Upper lobe of right lung (tissue), 1 donor: ENCODE data around the gene PIAS2. TPM values are rescaled to one million over a fixed set of nuclear protein-coding genes. Genes with fewer than 3 reads are reported as not detected.
"Not testable (repeated sequence)": the region's sequence is repeated elsewhere in the genome, so short reads cannot be mapped to it uniquely, and the experiment has no call there.

Experiments used
- ATAC-seq: fragments of 200-7000 bp; cut with Tn5 transposase; one replicate; pipeline ENCODE4 v1.9.1; 2020; ENCODE audit warnings: mild to moderate bottlenecking, moderate library complexity
- DNase-seq: peaks from one replicate; pipeline ENCODE4 v3.0.0-alpha.2; 2020
- H3K27ac ChIP-seq: fragments of 200-600 bp; one replicate; pipeline ENCODE4 v1.8.0; 2022
- H3K27me3 ChIP-seq: fragments of 200-600 bp; one replicate; pipeline ENCODE4 v1.8.0; 2022; ENCODE audit warnings: mild to moderate bottlenecking
- H3K36me3 ChIP-seq: fragments of 200-600 bp; one replicate; pipeline ENCODE4 v1.8.0; 2022
- H3K4me1 ChIP-seq: fragments of 200-600 bp; one replicate; pipeline ENCODE4 v1.8.0; 2022
- H3K4me3 ChIP-seq: fragments of 200-600 bp; one replicate; pipeline ENCODE4 v1.8.0; 2022; ENCODE audit warnings: mild to moderate bottlenecking
- H3K9me3 ChIP-seq: fragments of 200-600 bp; one replicate; pipeline ENCODE4 v1.8.0; 2022
- intact Hi-C: fragments of 100-400 bp; cut with DNase I; formaldehyde crosslinking; loops from one replicate; pipeline ENCODE4 v1.11.0; 2022
- total RNA-seq: library from RNA; stranded (reverse); fragmentation: NEBNext Ultra II Directional; extraction: Animal tissue kit (Norgen Biotek cat#: 25700); gene quantifications from one replicate; pipeline ENCODE4 v1.2.1, GENCODE V29; 2021
- TF ChIP-seq, protein P1 (sequence below): fragments of 200-600 bp; IDR thresholded peaks from one replicate; pipeline ENCODE4 v1.8.0; 2022; ENCODE audit warnings: antibody characterized with exemption
- donor health status: DM: no; HTN: yes; CAD: no; lungs with severe emphysema.

PIAS2 gene
- total RNA-seq, 1 donor from 2014 or later = 38.6 TPM

DNA sequence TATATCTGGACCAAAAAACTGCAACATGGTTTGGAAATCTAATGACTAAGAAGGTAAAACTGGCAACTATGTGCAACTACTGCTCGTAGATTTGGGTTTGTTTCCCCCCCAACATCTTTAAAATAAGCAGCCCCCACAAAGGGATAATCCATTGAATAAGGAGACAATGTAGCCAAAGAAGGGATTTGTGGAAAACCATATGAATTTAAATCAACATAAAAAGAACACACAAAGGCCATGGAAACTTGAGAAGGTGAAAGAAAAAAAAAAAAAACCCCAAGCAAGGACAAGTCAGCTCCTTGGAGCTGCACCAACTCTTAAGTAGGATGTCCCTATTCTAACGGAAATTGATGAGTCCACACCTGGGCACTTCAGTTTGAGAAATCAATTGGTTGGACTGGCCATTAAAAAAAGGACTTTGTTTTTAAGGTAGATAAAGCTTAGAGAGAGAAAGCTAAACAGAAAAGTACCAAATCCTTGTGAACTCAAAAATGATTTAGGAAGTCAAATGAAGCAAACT lies 106.8 kb downstream of the PIAS2 start:
- intact Hi-C loops = no loop called here
- no peak for DNase-seq
- TF ChIP-seq, protein P1, sequence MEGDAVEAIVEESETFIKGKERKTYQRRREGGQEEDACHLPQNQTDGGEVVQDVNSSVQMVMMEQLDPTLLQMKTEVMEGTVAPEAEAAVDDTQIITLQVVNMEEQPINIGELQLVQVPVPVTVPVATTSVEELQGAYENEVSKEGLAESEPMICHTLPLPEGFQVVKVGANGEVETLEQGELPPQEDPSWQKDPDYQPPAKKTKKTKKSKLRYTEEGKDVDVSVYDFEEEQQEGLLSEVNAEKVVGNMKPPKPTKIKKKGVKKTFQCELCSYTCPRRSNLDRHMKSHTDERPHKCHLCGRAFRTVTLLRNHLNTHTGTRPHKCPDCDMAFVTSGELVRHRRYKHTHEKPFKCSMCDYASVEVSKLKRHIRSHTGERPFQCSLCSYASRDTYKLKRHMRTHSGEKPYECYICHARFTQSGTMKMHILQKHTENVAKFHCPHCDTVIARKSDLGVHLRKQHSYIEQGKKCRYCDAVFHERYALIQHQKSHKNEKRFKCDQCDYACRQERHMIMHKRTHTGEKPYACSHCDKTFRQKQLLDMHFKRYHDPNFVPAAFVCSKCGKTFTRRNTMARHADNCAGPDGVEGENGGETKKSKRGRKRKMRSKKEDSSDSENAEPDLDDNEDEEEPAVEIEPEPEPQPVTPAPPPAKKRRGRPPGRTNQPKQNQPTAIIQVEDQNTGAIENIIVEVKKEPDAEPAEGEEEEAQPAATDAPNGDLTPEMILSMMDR = no peak
- H3K27me3 ChIP-seq = no peaks in the 10 kb centered on the region
- no peak overlapping the region for H3K27ac ChIP-seq
- H3K36me3 ChIP-seq = no peaks in the 10 kb centered on the region
- H3K9me3 ChIP-seq = no peaks in the 10 kb centered on the region
- H3K4me1 ChIP-seq = no peaks in the 10 kb centered on the region
- ATAC-seq = no peak
- no peak overlapping the region for H3K4me3 ChIP-seq

DNA sequence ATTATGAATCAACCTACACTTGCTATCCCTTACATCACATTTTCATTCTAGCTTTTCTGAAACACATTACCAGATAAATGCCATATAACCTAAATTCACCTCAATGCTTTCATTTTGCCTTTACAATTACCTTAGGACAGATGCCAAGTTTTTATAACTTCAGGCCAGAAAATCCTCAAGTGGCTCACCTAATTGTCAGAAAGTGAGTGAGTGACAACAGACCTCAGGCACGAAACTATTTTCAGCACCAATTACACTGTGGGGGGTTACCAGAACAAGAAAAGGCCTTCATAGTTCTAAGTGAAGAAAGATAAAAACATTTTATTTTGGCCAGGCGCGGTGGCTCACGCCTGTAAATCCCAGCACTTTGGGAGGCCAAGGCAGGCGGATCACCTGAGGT lies 108.2 kb downstream of the PIAS2 start:
- intact Hi-C loops = no loop called here
- no peak for ATAC-seq

DNA sequence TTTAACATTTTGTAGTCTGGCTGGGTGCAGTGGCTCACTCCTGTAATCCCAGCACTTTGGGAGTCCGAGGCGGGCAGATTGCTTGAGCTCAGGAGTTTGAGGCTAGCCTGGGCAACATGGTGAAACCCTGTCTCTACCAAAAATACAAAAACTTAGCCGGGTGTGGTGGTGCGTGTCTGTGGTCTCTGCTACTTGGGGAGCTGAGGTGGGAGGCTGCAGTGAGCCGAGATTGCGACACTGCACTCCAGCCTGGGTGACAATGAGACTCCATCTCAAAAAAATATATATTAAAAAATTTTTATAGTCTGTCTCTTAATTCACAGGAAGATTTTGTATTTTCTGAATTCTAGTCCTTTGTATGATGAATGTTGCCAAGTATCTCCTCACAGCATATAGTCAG lies 121.4 kb downstream of the PIAS2 start:
- H3K27ac ChIP-seq, H3K36me3 ChIP-seq, intact Hi-C loops, H3K9me3 ChIP-seq, H3K27me3 ChIP-seq, ATAC-seq, DNase-seq, H3K4me1 ChIP-seq, H3K4me3 ChIP-seq: not testable (repeated sequence)

More for the DNA sequence above, 108.2 kb downstream of the PIAS2 start:
- Histone ChIP-seq H3K27ac (no peak overlapping the region), H3K4me1 (no peaks in the 10 kb centered on the region), H3K36me3 (no peaks in the 10 kb centered on the region), H3K27me3 (no peaks in the 10 kb centered on the region), H3K9me3 (no peaks in the 10 kb centered on the region), H3K4me3 (no peak overlapping the region)
- TF ChIP-seq, protein P1 = no peak
- no peak for DNase-seq

DNA sequence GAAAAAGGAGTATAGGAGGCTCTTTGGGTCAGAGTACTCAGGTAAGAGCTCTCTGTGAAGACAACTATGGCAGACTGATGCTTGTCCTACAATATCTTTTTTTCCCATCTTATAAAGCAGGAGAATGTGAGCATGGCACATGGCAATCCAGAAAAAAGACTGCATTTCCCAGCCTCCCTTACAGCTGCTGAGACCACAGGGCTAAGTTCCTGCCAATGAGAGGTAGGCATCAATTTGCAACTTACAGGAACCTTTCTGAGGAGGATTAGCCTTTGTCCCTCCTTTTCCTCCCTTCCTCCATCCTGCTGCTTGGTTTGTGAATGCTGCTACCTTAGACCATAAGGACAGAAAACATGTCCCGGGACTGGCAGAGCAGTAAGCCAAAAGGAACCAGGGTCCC lies 122.7 kb downstream of the PIAS2 start:
- Histone ChIP-seq H3K4me1 (no peaks in the 10 kb centered on the region), H3K36me3 (no peaks in the 10 kb centered on the region), H3K27ac (no peak overlapping the region), H3K9me3 (no peaks in the 10 kb centered on the region), H3K27me3 (no peaks in the 10 kb centered on the region), H3K4me3 (no peak overlapping the region)
- intact Hi-C loops = no loop called here
- ATAC-seq (no peak), DNase-seq (no peak)
- TF ChIP-seq, protein P1 = no peak

DNA sequence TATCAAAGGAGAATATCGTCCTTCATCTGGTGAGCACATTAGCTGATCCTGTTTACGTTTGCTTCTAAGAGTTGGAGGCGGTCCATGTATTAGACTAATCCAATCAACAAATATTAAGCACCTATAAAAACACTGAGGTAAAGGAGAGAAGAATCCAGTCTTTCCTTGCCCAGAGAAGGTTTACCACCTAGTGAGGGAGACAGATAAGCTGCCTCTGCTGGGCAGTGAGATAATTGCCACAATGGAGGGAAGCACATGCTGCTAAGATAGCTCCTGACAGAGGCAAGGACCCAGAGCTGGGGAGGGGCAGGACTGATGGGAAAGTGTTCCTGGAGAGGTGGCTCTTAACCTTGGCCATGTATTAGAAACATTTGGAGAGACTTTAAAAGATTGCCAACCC lies 123.7 kb downstream of the PIAS2 start:
- no peaks in the 10 kb centered on the region for H3K9me3 ChIP-seq
- H3K27me3 ChIP-seq = no peaks in the 10 kb centered on the region
- intact Hi-C loops = no loop called here
- TF ChIP-seq, protein P1 = no peak
- no peak overlapping the region for H3K27ac ChIP-seq
- ATAC-seq = no peak
- no peak for DNase-seq
- no peak overlapping the region for H3K4me3 ChIP-seq
- H3K4me1 ChIP-seq = no peaks in the 10 kb centered on the region
- no peaks in the 10 kb centered on the region for H3K36me3 ChIP-seq

DNA sequence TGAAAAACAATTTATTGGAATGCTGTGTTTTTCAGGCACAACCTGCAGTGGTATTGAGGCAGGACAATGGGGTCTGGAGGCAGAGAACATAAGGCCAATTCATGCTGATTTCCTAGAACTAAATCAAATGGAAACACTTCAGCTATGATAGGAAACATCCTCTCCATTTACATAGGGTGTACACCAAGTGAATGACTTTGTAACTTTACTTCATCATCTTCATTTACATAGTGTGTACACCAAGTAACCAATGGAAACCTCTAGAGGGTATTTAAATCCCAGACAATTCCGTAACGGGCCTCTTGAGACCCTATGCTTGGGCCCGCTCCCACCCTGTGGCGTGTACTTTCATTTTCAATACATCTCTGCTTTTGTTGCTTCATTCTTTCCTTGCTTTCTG lies 128.2 kb downstream of the PIAS2 start:
- no peaks in the 10 kb centered on the region for H3K4me1 ChIP-seq
- H3K27me3 ChIP-seq = no peaks in the 10 kb centered on the region
- no peaks in the 10 kb centered on the region for H3K36me3 ChIP-seq
- no peaks in the 10 kb centered on the region for H3K9me3 ChIP-seq
- intact Hi-C loops = no loop called here
- no peak for ATAC-seq
- H3K4me3 ChIP-seq = no peak overlapping the region
- DNase-seq = no peak
- H3K27ac ChIP-seq = no peak overlapping the region
- TF ChIP-seq, protein P1 = no peak
